GM19468 (cell line): ENCODE measurements around the gene SHFL.
A peak's percentile ranks its signal among the peaks of the same experiment; 100 is the strongest.

Source experiments
- ATAC-seq: cut with Tn5 transposase; IDR thresholded peaks from one replicate; pipeline ENCODE4 v1.9.1; 2021; ENCODE audit warnings: mild to moderate bottlenecking, moderate library complexity, moderate number of reproducible peaks; ENCODE audit not compliant: unreplicated experiment; ENCODE audit errors: extremely low read depth

SHFL gene

DNA sequence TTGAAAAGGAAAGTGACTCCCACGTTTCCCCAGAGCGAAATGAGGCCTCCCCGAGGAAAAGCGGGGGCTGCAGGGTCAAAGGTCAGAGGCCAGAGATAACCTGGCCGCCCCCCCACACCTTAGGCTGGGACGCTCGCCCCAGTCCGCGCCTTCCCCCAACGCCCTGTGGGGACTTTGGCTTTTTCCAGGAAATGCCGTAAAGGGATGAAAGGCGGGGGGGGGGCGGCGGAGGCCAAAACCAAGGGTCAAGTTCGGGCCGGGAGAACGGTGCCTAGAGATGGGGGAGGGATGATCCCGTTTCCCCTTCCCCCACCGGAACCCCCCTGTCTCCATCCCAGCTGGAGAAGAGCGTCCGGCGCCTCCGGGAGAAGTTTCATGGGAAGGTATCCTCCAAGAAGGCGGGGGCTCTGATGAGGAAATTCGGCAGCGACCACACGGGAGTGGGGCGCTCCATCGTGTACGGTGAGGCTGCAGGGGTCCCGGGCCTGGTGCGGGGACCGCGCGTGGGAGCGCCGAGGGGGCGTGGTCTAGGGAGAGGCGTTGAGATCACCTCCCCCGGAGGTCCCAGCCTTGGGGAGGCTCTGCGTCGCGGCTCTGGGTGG is 575 bp downstream of the SHFL start:
- no peak for ATAC-seq

DNA sequence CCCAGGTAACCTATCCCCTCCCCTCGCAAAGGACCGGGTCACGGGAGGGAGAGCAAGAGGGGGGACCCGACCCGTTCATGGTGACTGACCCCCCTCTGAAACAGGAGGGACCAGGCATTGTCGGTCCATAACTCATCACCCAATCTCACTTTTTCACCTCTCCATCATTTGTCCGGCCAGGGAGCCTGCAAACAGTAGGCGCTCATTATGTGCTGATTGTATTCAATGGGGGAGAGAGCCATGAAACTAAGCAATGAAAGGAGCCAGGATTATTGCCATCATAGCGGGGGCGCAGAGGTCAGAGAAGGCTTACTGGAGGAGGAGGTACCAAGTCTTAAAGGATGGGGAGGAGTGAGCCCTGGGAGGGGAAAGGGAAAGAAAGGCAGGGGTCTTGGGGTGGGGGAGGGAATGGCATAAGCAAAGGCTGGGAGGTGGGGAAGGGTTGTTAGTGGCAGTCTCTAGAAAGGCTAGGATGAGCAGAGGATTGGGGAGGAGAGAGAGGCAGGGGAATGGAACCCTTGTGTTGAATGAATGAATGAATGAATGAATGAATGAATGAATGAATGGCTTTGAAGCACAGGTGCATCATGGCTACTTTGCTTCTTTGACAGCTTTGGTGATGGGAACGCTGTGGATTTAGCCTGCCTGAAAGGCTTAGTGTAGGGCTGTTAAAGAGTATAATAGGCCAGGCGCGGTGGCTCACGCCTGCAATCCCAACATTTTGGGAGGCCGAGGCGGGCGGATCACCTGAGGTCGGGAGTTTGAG is 1.4 kb downstream of the SHFL start:
- no peak for ATAC-seq

DNA sequence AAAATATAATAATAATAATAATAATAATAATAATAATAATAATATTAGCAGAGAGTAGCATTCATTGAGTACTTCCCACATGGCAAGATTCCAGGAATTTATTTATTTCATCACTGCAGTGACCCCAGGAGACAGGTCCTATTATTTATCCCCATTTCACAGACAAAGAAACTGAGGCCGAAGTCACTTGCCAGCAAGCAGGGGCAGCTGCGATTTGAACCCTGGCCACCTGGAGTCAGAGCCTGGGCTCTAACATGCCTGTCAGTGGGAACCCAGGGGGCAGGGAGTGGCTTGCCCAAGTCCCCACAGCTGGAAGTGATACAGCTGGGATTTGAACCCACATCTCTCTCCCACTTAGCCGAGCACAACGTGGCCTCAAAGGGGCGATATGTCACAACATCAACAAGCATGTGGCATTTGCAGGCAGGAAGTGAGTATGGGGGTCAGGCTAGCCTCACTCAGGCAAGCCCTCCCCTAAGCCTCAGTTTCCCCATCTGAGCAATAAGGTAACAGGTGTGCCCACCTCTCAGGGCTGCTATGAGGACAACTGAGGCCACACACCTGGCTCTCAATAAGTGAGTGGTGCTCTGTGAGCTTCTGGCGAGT is 2.9 kb downstream of the SHFL start:
- no peak for ATAC-seq

- ATAC-seq, result no peak
Measured at GRCh38 chr19:10089801-10090375, 3.8 kb downstream of the SHFL start.

- no peak for ATAC-seq
Measured at GRCh38 chr19:10091370-10091687, 5.2 kb downstream of the SHFL start.

- no peak for ATAC-seq
Measured at GRCh38 chr19:10091895-10092641, 6.0 kb downstream of the SHFL start.

- no peak for ATAC-seq
Measured at GRCh38 chr19:10092648-10093294, 6.7 kb downstream of the SHFL start.

DNA sequence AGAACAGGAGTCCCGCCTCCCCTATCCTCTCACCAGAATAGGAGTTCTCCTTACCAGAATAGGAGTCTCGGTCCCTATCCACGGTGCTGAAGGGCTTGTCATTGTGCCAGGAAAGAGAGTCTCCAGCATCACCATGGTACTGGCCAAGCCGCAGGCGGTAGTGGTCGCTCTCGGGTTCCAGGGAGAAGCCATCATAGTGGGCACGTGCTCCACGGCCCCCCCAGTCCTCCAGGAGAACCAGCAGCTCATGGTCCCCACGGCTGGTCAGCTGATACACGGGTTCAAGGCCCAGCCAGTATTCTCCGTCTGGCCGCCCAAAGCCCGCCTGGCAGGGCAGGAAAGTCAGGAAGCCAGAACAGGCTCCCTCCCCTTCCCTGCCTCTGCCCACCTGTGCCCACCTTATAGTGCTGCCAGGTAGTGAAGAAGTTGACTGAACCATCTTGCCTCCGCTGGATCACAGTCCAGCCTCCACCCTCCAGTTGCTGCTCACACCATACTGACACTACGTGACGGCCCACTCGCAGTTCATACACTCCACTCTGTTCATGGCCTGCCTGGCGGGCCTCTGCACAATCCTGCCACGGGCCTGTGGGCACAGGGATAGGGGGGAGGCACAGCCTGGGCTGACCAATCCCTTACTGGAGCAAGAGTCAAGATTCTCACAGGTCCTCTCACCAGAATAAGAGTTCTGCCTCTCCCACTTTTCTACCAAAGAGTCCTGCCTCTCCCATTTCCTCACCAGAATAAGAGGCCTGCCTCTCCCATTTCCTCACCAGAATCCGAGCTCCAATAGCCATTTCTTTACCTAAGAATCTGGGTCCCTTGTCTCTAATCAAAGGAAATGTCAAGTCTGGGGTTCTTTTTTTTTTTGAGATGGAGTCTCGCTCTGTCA is 7.4 kb downstream of the SHFL start:
- no peak for ATAC-seq

- no peak for ATAC-seq
Measured at GRCh38 chr19:10095622-10095947, 9.5 kb downstream of the SHFL start.

- ATAC-seq, result peak; percentile 73
Measured at GRCh38 chr19:10095948-10096614, 10.0 kb downstream of the SHFL start.

DNA sequence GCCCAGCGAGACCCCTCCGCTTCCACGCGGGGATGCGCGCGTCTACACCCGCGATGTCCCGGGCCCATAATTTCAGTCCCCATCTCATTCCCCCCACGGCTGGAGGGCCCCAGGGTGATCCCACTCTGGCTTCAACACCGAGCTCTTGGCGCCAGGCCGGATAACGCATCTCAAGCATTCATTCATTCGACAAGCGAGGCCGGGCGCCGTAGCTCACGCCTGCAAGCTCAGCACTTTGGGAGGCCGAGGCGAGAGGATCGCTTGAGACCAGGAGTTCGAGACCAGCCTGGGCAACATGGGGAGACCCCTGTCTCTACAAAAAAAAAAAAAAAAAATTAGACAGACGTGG is 10.5 kb downstream of the SHFL start:
- no peak for ATAC-seq

DNA sequence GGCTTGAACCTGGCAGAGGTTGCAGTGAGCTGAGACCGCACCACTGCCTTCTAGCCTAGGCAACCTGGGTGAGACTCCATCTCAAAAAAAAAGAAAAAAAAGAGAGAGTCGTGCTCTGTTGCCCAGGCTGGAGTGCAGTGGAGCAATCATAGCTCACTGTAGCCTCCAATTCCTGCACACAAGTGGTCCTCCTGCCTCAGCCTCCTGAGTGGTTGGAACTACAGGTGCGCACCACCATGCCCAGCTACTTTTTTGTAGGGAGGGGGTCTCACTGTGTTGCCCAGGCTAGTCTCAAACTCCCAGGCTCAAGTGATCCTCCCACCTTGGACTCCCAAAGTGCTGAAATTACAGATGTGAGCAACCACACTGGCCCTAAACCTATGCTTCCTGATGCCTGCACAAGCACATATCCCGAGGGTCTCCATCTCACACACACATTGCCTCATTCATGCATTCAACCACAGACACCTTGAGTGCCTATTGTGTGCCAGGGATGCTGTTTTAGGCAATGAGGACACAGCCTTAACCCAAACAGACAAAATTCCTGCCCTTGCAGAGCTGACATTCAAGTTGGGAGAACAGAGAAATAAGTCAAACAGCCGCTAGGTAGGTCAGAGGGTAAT is 14.2 kb downstream of the SHFL start:
- ATAC-seq, result no peak

GRCh38 chr19:10102787-10103236 is 16.7 kb downstream of the SHFL start:
- ATAC-seq, result no peak

- ATAC-seq, result no peak
Measured at GRCh38 chr19:10104130-10104513, 18.0 kb downstream of the SHFL start.

- ATAC-seq, result peak; percentile 43
Measured at GRCh38 chr19:10104665-10105508, 18.8 kb downstream of the SHFL start.

- ATAC-seq, result no peak
Measured at GRCh38 chr19:10105509-10106099, 19.5 kb downstream of the SHFL start.
